ENCODE data around the gene EEF1E1. TPM values are rescaled to one million over a fixed set of nuclear protein-coding genes. Genes with fewer than 3 reads are reported as not detected.

The EEF1E1 gene
- total RNA-seq = 78.3 and 87.3 TPM in 2 replicates

DNA sequence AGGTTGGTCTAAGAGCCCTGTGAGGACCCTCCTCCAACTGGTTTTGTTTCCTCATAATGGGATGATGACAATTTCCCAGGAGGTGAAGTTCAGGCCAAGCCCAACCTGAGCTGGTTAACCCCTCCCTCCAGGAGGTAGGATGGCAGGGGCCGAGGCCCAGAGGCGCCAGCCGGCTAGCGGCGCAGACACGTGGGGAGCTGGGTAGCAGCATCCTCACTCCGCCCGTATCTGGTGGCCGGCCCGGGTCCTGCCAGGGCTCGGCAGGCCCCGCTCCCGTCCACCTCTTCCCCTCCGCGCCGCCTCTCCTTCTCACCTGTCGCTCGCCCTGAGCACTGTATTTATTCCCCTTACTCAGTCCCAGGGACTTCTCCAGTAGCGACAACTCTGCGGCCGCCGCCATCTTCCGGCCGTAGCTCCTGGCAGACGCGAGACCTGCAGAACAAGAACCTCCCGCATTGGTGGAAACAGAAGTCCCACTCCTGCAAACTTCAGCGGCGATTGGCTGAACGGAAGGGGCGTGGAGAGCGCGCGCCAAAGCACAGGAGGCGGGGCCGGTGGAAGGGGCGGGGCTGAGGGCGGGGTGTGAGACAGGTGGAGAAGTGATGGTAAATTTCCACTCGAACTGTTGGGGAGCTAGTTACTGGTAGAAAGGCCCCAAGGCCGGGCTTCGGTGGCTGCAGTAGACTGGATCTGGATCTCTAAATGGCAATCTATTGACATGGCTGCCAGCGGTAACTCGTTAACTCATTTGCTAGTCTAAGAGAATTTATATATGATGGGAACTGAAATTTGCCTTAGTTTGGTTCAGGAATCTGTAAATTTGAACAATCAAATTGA lies at the start of gene EEF1E1:
EEF1E1 (minus strand) TSS at position 427 of the 837 bp plus-strand sequence; CDS start at position 400, 27 bp downstream.

DNA sequence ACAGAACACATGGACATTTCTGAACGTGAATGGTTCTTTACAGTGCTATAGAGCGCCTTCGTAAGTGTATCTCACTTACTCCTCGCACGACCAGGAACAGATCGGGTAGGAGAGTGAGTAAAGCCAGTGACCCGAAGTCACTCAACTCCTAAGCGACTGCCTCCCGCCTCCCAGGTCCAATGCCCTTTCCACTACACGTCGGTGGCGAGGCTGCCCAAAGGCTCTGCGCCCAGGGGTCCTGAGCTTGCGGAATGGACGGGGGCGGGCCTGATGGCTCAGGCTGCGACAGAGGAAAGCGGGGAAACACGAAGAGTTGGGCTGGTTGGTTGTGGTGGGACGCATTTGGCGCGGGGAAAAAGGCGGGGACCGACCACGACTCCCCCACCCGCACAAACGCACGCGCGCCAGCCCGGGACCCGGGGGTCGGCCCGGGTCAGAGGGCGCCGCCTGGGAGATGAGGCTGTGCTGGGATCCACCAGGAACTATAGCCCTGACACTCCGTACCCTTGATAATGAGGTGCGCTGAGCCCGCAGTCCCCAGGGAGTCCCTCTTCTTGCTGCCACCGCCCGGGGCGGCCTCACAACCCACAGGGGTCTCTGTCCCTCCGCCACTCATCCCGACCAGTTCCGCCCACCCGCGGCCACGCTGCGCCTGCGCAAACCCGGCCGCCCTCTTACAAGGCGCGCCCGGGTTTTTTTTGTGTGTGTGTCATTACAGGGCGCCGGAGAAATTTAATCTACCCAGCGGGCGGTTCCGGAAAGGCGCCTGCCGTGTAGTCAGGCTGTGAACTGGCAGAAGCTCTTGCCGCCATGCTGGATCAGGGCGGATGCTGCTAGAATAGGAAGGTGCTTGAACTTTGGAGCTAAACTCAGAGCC lies 38.3 kb downstream of the EEF1E1 start, which contains the start of gene BLOC1S5:
BLOC1S5 (minus strand) TSS at position 629 of the 877 bp plus-strand sequence; CDS start at position 616, 13 bp downstream.

Other genes starting within 250 kb of the EEF1E1 start
- 577 and 598 TPM in 2 replicates for gene TXNDC5, start 191.8 kb downstream of the EEF1E1 start, total RNA-seq
- 8.5 and 10.8 TPM in 2 replicates for gene BLOC1S5, start 38.2 kb downstream of the EEF1E1 start, total RNA-seq

All from mammary microvascular endothelial cell (primary cell).